OCI-LY1 (cell line): Measurements from ENCODE around the gene SMYD1.

Source experiments
- EZH2 ChIP-seq: fragments of 200-600 bp; sonication (generic), shearing (Covaris generic); IDR thresholded peaks from 2 replicates; pipeline ENCODE4 v1.8.0; 2017; ENCODE audit warnings: borderline replicate concordance, mixed run types, mild to moderate bottlenecking, antibody characterized with exemption, low read length, moderate library complexity, mixed read lengths
- TF ChIP-seq, protein P1 (sequence below): fragments of 200-600 bp; sonication (generic), shearing (Covaris generic); IDR thresholded peaks from 2 replicates; pipeline ENCODE4 v1.5.1; 2017; ENCODE audit warnings: mild to moderate bottlenecking, antibody characterized with exemption, low read length, moderate library complexity, mixed read lengths

DNA sequence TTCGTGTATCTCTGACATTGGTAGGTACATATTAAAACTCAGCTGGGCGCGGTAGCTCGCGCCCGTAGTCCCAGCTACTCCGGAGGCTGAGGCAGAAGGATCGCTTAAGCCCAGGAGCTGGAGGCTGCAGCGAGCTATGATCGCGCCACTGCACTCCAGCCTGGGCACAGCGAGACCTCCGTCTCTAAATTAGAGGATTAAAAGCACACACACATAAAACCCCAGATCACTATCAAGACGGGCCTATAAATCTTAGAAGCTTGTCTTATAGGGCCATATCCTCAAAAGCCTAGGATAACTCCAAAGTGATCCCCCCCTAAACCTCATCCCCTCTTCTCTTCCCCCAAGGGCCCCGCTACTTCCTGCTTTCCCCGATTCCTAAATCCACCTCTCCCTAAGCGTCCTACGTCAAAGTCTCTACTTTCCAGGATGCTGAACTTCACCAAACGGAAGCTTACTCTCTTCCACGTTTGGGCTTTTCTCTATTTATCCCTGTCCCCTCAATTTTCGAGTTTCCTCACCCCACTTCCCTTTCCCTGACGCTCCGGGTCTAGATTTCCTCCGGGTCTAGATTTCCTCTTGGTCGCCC, 12.7 kb upstream of the SMYD1 start:
- no peak for TF ChIP-seq EZH2
- TF ChIP-seq, protein P1, sequence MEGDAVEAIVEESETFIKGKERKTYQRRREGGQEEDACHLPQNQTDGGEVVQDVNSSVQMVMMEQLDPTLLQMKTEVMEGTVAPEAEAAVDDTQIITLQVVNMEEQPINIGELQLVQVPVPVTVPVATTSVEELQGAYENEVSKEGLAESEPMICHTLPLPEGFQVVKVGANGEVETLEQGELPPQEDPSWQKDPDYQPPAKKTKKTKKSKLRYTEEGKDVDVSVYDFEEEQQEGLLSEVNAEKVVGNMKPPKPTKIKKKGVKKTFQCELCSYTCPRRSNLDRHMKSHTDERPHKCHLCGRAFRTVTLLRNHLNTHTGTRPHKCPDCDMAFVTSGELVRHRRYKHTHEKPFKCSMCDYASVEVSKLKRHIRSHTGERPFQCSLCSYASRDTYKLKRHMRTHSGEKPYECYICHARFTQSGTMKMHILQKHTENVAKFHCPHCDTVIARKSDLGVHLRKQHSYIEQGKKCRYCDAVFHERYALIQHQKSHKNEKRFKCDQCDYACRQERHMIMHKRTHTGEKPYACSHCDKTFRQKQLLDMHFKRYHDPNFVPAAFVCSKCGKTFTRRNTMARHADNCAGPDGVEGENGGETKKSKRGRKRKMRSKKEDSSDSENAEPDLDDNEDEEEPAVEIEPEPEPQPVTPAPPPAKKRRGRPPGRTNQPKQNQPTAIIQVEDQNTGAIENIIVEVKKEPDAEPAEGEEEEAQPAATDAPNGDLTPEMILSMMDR: no peak
